TTC549 (cell line): ENCODE data around the gene MYLK4.

Experiments used
- FAIRE-seq: peaks from 2 replicates; lab custom pipeline; 2012; peaks lifted over from hg19 to GRCh38; lab: Jason Lieb, UNC

MYLK4 gene

DNA sequence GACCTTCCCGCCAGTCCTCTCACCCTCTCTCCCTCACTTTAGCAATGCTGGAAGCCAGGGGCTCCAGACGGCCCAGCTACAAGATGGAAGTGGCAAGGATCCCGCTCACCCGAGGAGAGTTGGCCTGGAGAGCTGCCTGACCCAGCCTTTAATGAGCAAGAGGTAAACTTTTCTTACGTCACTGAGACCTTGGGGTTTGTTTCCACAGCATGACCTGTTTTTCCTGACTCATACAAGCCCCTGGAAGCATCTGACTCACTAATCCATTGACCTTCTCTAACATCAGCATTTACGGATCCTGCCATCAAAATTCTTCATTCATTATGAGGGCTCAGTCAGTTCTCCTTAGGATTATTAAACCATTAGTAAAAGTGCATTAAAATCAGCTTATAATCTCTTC lies 120.4 kb downstream of the MYLK4 start:
- FAIRE-seq, result no peak

DNA sequence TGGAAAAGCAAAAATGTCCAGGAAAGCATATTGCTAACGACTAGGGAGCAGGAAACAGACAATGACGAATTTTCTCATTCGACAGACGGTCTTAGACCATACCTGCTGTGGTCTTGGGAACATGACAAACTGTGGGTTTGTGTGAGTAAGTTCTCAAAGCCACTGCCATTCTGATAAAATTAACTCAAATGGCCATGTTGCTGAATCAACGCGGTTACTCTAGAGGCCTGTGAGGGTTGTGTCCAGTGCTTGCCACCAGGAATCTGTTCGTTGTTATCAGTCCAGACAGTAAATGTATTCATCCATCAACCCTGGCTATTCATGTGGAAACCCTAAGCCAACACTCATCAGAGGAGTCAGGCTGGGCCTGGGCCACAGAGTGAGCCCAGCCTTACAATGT lies 124.3 kb downstream of the MYLK4 start:
- no peak for FAIRE-seq

GRCh38 chr6:2625581-2625980 lies 125.1 kb downstream of the MYLK4 start:
- no peak for FAIRE-seq

GRCh38 chr6:2624177-2624576 lies 126.5 kb downstream of the MYLK4 start:
- FAIRE-seq, result no peak

DNA sequence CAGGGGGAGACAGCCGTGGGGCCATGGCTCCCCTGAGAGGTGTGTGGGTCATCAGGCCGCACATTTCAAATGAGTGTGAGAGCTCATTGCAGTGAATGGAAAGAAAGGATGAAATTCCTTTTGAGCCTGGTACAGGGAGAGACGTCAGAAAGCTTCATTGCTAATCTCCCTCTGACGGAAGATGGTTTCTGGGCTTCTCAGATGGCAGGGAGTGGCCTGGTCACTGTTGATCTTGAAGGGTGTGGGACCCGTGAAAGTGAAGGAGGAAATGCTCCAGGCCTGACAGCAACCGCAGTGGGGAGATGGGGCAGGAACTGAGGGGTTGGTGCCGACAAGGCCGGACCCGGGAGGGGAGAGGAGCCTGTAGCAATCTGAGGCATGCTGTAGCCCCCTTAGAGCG lies 127.4 kb downstream of the MYLK4 start:
- FAIRE-seq, result no peak

DNA sequence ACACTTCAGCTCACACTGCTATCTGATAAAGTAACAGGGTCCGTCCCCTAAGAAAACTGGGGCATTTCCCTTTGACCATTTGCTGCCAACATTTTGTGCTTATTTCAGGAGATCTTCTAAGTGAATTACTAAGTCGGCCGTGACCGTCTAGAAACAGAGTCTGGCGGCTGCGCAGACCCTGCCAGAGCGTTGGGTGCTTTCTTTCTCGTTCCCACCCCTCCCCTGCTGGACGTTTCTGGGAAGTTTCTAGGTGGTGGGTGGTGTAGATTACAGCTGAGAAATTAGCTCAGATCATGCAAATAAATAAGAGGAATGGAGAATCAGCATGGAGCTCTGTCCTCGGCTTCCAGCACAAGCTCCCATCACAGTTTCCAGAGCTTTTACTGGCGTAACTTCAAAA lies 128.1 kb downstream of the MYLK4 start:
- no peak for FAIRE-seq

DNA sequence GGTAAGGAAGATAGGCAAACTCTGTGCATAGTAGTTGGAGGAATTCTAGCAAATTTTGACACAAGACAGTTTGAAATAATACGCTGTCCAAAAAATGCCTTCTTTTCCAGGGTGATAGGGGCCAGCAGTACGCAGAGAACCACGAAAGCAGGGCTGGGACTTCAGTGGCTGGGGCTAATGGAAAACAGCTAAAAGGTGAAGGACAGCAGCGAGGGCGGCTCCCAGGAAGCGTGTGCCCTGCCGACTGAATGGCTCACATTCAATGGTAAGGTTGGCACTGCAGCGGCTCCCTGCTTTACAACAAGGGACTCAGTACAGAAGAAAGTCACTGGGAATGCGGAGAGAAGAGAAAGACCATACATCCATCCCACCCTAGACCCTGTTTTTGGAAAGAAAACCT lies 131.1 kb downstream of the MYLK4 start:
- no peak for FAIRE-seq

- FAIRE-seq, result no peak
Measured at GRCh38 chr6:2617729-2618128, 133.0 kb downstream of the MYLK4 start.

DNA sequence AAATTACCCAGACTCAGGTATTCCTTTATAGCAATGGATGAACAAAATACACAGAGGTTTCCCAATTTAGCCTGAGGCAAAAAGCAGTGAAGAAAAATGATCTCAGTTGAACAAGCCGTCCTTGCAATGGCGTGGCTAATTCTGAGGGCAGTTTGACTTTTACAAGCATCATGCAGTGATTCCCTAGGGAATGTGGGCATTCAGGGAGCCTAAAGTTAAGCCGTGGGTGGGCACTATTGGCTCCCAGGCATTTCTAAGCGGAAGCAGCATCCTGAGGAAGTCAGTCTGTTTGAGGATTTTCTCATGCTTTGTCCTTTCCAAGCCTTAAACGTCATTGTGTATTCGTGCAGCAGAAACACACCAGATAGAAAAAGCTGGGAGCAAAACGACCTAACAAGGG lies 133.9 kb downstream of the MYLK4 start:
- FAIRE-seq, result no peak

DNA sequence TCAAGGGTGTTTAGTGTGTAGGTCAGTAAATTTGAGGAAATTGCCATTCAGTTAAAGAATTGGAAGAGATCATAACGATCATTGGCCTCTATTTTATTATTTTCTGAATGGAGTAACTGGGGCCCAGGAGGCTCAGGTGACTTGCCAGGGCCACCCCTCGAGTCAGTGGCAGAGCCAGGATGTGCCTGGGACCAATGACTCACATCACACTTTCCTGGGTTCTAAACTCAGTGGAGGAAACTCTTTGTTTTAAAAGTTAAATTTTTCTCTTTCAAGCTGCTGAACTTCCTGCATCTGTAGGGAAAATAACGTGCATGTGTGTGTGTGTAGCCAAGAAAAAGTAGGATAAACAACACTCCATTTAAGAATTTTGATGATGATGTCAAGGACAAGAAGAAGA lies 135.5 kb downstream of the MYLK4 start:
- no peak for FAIRE-seq

GRCh38 chr6:2614846-2615245 lies 135.9 kb downstream of the MYLK4 start:
- no peak for FAIRE-seq

DNA sequence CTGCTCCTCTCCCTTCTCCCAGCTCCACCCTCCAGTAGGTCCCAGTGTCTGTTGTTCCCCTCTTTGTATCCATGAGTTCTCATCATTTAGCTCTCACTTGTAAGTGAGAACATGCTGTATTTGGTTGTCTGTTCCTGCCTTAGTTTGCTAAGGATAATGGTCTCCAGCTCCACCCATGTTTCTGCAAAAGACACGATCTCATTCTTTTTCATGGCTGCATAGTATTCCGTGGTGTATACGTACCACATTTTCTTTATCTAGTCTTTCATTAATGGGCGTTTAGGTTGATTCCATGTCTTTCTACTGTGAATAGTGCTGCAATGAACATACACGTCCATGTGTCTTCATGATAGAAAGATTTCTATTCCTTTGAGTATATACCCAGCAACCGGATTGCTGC lies 136.6 kb downstream of the MYLK4 start:
- FAIRE-seq, result no peak
